ENCODE measurements around the gene ANKFN1.

The ANKFN1 gene

DNA sequence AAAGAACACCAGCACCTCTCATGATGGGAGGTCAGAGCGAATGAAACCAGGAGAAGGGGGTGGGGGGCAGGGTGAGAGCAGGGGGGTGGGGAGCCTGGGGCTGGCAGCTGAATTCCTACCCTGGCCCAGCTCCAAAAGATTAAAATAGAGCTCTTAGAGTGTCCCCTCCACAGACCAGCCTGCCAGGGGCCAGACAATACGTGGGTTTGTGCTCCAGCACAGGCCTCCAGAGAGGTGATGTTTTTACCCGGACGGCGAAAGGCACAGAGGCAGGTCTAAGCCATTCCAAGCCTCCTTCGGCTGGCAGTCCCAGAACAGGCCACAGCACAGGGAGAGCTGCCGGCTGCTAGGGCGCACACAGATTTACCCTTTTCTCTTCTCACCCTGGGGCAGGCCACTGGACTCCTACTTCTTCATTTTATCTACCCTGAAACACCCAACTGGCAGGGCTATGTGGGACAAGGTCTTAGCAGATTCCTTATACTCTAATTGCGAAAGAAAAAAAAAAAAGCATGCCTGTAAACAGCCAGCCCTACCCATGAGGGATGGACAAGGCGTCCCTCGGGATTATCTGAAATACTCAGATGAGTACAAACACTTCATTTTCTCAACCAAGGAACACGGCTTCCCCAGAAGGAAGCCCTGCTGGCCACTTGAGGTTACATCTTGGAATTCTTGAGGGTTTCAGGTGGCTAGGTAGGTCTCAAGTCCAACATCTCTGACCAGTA is 368.3 kb downstream of the ANKFN1 start:
- no peak for DNase-seq

DNA sequence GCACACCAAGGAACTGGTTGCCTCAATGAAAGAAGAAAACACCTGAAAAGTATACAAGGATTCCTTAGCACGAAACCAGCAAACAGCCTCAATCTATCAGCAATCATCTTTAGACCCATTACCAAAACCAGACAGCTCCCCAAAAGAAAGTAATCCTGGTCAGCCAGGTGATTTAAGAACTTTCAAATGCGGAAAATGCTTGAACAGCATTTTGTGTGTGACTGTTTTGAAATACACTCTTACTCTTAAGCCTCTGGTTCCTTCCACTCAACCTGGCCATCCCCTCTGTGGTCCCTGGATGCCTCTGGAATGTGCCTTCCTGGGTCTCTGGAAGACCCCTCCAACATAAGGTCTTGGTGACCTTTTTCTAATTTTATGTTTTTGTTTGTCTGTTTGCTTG is 369.8 kb downstream of the ANKFN1 start:
- no peak for DNase-seq

DNA sequence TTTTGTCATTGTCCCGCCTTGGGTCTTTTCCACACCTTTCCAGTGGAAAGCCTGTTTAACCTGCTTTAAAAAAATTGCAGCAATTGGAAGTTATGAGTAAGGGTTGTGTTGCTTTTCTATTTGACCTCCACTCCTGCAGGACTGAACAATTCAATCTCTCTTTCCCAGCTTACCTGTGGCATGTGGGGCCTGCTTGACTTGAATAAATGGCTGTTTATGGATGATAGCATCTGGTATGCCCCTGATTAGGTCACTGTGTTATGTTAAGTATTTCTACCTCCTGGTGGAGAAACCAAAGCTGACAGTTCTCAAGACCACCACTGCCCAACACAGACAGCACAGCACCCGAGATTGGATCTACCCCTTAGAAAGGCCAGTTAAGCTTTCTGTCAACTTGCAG is 375.4 kb downstream of the ANKFN1 start:
- no peak for DNase-seq

DNA sequence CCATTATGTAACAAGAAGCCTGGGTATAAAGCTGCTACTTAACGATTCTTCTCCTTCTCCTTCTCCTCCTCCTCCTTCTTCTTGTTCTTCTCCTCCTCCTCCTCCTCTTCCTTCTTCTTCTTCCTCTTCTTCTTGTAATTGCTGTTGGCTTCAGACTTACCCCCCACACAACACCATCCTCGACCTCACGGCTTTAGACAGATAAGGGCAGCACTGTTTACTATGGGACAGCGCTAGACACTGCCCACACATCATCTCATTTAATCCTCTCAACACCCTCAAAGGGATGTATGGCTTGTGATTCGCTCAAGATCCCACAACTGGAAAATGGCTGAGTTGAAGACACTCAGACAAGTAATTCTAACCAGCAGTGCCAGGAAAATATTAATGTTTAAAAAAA is 379.7 kb downstream of the ANKFN1 start:
- no peak for DNase-seq

DNA sequence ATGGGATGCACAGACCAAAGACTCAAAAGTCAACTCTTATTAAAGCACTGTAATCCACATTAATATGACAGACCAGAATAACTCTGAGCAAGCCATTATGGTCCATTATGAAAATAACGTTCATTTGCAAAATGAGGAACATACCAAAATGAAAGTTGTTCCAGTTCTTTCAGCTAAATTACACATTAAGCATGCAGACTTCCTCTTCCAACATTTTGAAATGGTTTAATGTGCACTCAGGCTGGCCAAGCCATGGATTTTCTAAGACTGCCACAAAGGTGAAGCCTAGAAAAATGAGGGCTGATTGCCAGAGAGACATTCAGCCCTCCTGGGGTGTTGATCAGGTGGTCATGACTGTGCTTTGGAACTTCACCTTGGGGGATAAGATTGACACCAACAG is 383.5 kb downstream of the ANKFN1 start:
- no peak for DNase-seq

DNA sequence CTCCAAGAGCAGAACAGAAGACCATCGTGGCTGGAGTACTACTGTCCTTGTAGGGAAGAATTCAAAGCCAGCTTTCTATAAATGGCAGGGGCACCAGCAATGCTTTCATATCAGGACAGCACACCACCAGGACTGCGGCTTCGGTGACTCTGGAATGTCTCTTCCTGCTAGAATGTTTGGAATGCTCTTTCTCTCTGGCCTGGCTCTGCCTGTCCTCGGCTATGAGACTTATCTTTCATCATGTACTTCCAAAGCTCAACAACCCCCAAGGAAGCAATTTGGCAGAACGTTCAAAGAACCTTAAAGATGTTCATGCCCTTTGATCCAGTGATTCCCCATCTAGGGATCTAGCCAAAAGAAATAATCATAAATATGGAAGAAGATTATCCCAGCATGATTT is 387.6 kb downstream of the ANKFN1 start:
- DNase-seq = no peak

DNA sequence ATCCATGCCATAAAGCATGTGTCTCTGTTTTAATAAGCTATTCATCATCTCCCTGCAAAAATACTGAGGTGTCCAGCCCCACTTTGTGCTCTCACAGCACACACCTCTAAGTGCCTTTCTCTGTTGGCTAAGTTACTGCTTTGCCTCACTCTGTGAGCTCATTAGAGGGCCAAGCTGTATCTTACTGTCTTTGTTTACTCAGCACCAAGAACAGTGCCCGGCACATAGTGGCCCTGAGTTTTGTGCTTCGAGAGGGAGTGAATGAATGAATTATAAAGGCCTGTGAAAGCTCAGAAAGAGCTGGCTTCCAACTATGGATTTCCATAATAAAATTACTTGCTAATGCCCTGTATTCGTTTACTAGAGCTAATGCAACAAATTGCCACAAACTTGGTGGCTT is 390.0 kb downstream of the ANKFN1 start:
- DNase-seq = no peak

DNA sequence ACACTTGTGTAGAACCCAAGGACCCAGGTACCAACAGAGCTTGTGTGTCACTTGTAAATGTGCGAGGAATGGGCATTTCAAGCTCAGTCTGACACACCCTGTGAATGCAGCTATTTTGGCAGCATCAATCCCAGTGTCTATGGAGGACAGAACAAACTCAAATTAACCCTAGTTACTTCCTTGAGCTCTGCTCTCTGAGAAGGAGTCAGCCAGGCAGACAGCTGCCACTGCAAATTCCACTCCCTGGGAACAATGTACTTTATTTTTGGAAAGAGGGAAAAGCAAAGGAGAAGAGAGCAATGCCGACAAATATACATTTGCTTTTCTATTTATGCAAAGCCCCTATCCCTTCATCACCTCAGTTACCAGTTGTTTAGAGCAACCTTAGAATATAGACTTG is 391.8 kb downstream of the ANKFN1 start:
- DNase-seq = no peak

DNA sequence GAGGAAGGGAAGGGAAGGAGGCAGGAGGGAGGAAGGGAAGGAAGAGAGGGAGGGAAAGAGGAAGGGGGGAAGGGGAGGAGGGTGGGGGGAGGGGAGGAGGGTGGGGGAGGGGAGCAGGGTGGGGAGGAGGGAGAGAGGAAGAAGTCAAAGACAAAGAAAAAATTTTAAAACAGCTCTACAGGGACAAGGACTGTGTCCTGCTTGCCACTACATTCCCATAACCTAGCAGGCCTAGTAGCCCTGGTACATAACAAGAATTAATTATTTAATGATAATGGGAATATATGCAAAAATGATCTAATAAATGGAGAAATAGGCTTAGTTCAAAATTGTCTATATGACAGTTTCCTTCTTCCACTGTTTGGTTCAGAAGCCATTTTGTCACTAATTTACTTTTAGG is 392.7 kb downstream of the ANKFN1 start:
- no peak for DNase-seq

DNA sequence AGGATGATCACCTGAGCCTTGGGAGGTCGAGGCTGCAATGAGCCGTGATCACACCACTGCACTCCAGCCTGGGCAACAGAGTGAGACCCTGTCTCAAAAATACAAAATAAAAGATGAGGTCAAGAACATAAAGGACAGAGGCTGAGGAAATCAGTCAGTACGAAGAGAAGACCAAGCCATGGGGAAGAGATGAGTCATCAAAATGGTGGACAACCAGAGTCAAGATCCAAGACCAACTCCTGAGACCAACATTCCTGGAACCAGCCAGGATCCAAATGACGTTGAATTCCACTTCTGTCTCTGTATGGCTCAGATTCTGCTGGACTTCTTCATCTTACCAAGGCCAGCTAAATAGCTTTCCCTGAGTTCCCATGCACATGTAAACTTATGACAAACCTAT is 395.4 kb downstream of the ANKFN1 start:
- DNase-seq = no peak

DNA sequence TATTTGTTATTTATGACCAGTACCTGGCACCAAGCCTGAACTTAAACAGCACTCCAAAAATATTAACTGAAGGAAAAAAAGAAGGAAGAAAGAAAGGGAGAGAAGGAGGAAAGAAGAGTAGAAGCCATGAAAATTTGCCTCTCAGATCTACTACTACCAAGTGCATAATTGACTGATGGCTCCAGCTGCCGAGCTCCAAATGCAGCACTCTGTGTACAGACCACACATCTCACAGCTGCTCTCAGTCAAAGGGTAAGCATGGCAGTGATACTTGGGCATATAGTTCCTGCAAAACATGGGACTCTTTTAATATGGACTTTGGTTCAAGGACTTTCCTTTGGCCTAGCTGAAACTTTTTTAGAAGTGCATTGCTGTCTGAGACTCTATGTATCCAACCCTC is 396.2 kb downstream of the ANKFN1 start:
- no peak for DNase-seq

DNA sequence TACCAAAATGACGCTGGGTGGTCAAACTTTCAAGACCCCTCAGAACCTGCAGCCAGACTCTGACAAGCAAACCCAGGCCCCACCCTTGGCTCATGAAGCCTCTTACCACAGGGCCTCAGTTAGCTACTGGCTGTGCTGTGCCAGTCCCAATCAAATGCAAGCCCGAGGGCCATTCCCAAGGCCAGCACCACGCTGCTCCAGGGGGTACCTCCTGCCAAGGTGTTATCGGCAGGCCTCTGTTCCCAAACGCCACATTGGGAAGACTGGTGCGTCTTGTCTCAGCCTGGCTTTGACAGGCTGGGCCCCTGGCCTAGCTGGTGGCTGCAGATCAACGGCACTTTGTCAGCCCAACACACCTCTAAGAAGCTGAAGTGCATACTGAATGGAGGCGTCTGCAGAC is 404.4 kb downstream of the ANKFN1 start:
- DNase-seq = no peak

DNA sequence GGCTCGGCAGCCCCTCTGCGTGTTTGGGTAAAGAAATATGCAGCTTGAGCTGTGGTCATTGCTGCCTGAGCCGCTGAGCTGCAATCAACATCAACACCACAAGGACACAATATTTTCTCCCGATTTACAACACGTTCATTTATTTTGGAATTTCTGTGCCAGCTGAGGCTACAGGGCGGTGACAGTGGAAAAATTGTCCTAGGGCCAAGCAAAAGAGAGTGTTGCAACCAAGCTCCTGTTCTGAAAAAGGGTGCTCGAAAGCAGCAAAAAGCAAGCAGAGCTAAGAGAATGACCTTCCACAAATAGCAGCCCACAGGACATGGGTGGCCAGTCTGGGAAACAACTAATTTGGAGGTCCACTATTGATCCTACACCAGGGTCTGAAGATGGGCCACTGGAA is 404.8 kb downstream of the ANKFN1 start:
- no peak for DNase-seq

Measured in stimulated activated naive CD4-positive, alpha-beta T cell treated with Interleukin-2 at 50 U/mL for 16 hours (primary cell).